ENCODE results near the gene KIAA0753.

KIAA0753 gene

DNA sequence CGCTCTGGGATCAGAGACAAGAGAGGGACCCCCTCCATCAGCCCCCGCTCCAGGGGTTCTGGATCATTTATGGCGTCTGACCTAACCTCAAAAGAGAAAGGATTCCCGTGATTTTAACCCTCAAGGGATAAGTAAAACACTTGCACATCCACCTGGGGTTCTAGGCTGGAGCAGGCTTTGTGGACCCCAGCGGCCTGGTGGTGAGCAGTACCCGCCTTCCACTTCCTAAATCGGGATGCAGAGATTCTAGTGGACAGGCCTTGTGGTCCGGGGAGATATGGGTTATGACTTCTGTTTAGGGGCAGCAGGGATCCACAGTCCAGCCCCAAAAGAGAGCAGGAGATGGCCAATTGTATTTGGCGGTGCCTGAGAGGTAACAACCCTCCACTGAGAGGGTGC is 83.5 kb downstream of the KIAA0753 start:
- DNase-seq (ENCODE audit: low read depth), result no peak
- TF ChIP-seq MYC (IDR thresholded peaks at IDR 0.05; ENCODE audit: low read depth, low read length), result no peak
- TF ChIP-seq, protein P1, sequence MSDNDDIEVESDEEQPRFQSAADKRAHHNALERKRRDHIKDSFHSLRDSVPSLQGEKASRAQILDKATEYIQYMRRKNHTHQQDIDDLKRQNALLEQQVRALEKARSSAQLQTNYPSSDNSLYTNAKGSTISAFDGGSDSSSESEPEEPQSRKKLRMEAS (IDR thresholded peaks at IDR 0.05; ENCODE audit: low read depth, low read length), result no peak
- TF ChIP-seq POLR2A (IDR thresholded peaks at IDR 0.05; ENCODE audit: extremely low read depth, insufficient read length), result no peak
- TF ChIP-seq, protein P2, sequence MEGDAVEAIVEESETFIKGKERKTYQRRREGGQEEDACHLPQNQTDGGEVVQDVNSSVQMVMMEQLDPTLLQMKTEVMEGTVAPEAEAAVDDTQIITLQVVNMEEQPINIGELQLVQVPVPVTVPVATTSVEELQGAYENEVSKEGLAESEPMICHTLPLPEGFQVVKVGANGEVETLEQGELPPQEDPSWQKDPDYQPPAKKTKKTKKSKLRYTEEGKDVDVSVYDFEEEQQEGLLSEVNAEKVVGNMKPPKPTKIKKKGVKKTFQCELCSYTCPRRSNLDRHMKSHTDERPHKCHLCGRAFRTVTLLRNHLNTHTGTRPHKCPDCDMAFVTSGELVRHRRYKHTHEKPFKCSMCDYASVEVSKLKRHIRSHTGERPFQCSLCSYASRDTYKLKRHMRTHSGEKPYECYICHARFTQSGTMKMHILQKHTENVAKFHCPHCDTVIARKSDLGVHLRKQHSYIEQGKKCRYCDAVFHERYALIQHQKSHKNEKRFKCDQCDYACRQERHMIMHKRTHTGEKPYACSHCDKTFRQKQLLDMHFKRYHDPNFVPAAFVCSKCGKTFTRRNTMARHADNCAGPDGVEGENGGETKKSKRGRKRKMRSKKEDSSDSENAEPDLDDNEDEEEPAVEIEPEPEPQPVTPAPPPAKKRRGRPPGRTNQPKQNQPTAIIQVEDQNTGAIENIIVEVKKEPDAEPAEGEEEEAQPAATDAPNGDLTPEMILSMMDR (IDR thresholded peaks at IDR 0.05; ENCODE audit: low read depth, low read length), result no peak
- no peak overlapping the region for H3K4me3 ChIP-seq (ENCODE audit: low read depth, low read length)

DNA sequence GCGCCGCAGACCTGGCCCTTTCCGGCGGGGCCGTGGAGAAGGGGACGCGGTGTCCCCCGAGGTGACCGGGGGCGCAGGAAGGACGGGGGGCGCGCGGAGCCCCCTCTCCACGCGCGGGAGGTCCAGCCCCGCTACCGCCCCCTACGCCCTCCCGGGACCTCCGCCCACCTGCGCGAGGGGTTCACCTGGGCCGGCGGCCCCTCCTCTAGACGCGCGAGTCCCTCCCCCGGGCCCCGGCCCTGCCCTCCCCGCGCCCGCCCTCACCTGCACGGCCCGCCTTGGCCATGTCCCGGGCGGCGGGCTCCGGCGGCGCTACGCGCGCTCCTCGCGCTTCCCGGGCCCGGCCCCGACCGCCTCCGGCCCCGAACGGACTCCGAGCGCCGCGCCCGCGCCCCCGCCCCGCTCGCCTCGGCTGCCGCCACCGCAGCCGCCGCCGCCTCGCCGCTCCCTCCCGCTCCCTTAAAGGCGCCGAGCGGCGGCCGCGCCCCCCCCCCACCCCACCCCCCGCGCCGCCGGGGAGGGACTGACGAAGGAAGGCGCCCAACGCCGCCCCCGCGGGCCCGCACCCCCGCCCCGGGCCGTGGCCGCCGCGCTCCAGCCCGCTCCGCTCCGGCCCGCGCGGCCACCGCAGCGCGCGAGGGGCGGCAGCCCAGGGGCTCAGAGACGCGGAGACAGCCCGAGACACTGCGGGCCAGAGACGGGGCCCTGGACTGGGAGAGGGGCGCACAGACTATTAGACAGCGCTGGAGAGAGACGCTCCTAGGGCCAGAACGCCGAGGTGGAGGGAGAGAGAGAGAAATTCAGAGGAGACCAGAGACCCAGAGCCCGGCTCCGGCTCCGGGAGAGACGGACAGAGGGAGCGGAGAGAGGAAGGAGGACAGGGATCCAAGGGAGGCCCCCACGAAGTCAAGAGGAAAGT is 84.1 kb downstream of the KIAA0753 start, which contains the start of gene PITPNM3:
Gene PITPNM3, minus strand, starts transcription at position 435 of the 919 bp plus-strand sequence. Its CDS starts 149 bp downstream, at position 286.
- no peak for TF ChIP-seq POLR2A (IDR thresholded peaks at IDR 0.05; ENCODE audit: extremely low read depth, insufficient read length)
- no peak for TF ChIP-seq MYC (IDR thresholded peaks at IDR 0.05; ENCODE audit: low read depth, low read length)
- TF ChIP-seq, protein P1 (IDR thresholded peaks at IDR 0.05; ENCODE audit: low read depth, low read length), result no peak
- TF ChIP-seq, protein P2 (IDR thresholded peaks at IDR 0.05; ENCODE audit: low read depth, low read length), result no peak
- no peak within 1 kb of the TSS for H3K4me3 ChIP-seq (ENCODE audit: low read depth, low read length)
- DNase-seq (ENCODE audit: low read depth), result no peak

DNA sequence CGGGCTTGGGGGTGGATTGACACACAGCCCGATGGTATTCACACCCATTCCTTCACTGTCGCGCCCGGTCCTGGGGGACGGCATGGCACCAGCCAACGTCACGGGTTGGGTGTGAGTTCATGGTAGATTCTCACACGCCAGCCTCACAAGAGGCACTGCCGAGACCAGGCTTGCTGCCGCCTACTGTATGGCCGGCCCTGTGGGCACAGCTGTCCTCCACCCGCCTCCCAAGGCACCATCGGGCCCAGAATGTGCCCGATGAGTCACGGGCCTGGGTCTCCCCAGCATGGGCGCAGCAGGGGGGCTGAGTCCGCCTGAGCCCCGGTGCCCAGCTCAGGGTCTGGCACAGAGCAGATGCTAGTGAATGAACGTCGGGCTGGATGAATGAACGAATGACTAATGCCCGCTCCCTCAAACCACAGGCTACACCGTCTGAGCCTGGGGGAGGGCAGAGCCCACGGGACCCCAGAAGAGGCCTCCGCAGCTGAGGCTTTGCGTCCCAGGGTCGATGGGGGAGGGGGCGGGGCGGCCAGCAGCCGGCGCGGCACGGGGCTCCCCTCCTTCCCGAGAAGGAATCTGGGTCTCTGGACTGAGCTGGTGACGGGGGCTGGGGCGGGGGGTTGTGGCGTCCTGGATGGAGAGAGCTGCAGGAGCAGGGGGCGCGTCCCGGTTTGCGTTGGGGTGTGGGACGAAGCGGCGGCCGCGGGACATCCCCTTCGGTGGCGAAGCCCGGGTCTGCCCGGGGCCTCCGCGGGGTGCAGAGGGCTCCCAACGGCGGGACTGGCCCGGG is 85.0 kb downstream of the KIAA0753 start:
- TF ChIP-seq POLR2A (IDR thresholded peaks at IDR 0.05; ENCODE audit: extremely low read depth, insufficient read length) (no peak), MYC (IDR thresholded peaks at IDR 0.05; ENCODE audit: low read depth, low read length) (no peak)
- TF ChIP-seq, protein P1 (IDR thresholded peaks at IDR 0.05; ENCODE audit: low read depth, low read length), result no peak
- TF ChIP-seq, protein P2 (IDR thresholded peaks at IDR 0.05; ENCODE audit: low read depth, low read length), result no peak
- H3K4me3 ChIP-seq (ENCODE audit: low read depth, low read length), result no peak overlapping the region
- DNase-seq (ENCODE audit: low read depth), result peak; percentile 43

DNA sequence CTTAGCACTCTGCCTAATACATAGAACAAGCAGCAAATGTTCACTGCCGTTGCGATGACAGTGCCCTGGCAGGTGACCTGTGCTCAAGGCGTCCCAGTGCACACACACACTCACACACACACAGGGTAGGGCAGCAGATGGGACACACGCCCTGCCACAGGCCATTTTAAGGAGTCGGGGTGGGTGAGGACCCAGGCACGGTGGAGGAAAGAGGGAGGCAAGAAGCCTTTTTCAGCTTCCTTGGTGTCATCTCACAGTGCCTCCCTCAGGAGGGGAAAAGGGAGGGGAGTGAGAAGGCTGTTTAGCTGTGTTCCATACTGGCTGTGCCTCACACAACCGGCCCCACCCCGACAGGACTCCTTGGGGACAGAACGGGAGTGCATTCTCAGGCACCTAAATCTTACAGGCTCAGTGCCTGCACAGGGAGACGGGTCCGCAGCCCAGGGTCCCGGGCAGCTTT is 85.6 kb downstream of the KIAA0753 start:
- TF ChIP-seq MYC (IDR thresholded peaks at IDR 0.05; ENCODE audit: low read depth, low read length) (no peak), POLR2A (IDR thresholded peaks at IDR 0.05; ENCODE audit: extremely low read depth, insufficient read length) (no peak)
- TF ChIP-seq, protein P1 (IDR thresholded peaks at IDR 0.05; ENCODE audit: low read depth, low read length), result no peak
- TF ChIP-seq, protein P2 (IDR thresholded peaks at IDR 0.05; ENCODE audit: low read depth, low read length), result no peak
- no peak overlapping the region for H3K4me3 ChIP-seq (ENCODE audit: low read depth, low read length)
- no peak for DNase-seq (ENCODE audit: low read depth)

DNA sequence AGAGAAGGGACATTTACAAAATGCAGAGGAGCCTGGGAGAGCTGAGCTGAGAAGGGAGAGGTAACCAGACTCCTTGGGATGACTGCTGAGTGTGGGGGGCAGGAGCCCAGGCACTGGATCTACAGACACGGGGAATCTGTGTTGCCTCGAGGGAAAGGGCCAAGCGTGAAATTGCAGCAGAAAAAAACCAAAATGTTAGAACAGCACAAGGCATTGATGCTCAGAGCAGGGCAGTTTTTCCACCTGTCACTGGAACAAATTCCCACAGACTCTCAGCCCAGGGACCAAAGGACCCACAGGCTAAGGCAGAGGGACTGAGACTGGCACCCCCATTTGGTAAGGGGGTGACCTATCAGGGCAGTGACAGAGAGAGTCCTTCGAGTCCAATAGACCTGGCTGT is 86.2 kb downstream of the KIAA0753 start:
- DNase-seq (ENCODE audit: low read depth), result no peak
- TF ChIP-seq MYC (IDR thresholded peaks at IDR 0.05; ENCODE audit: low read depth, low read length) (no peak), POLR2A (IDR thresholded peaks at IDR 0.05; ENCODE audit: extremely low read depth, insufficient read length) (no peak)
- TF ChIP-seq, protein P2 (IDR thresholded peaks at IDR 0.05; ENCODE audit: low read depth, low read length), result no peak
- TF ChIP-seq, protein P1 (IDR thresholded peaks at IDR 0.05; ENCODE audit: low read depth, low read length), result no peak
- H3K4me3 ChIP-seq (ENCODE audit: low read depth, low read length), result no peak overlapping the region

All from NB4 (cell line).